Neural crest cell (in vitro differentiated cells): Measurements from ENCODE around the gene TEAD4. TPM values are rescaled to one million over a fixed set of nuclear protein-coding genes. Genes with fewer than 3 reads are reported as not detected.

Source experiments
- DNase-seq: peaks from one replicate; pipeline ENCODE4 v3.0.0; 2021; ENCODE audit warnings: low read depth, mixed read lengths, low spot score
- H3K27ac Mint-ChIP-seq: one replicate; pipeline ENCODE4 v1.8.0; 2021; ENCODE audit warnings: mild to moderate bottlenecking, mixed read lengths; ENCODE audit not compliant: unreplicated experiment
- H3K27me3 Mint-ChIP-seq: 2 replicates; pipeline ENCODE4 v1.8.0; 2021; ENCODE audit warnings: low read depth, mild to moderate bottlenecking, mixed read lengths
- H3K36me3 Mint-ChIP-seq: 2 replicates; pipeline ENCODE4 v1.8.0; 2021; ENCODE audit warnings: low read depth, mild to moderate bottlenecking, mixed read lengths
- H3K4me1 Mint-ChIP-seq: 2 replicates; pipeline ENCODE4 v1.8.0; 2021; ENCODE audit warnings: mixed read lengths
- H3K4me3 Mint-ChIP-seq: one replicate; pipeline ENCODE4 v1.8.0; 2021; ENCODE audit warnings: mild to moderate bottlenecking, mixed read lengths
- H3K9me3 Mint-ChIP-seq: 2 replicates; pipeline ENCODE4 v1.8.0; 2021; ENCODE audit warnings: mixed read lengths
- total RNA-seq: library from RNA; stranded (reverse); gene quantifications from 2 replicates; pipeline ENCODE4 v1.2.1, GENCODE V29; 2021
- TF ChIP-seq, protein P1 (sequence below): fragments of 200-600 bp; sonication (generic); conservative IDR thresholded peaks from 2 replicates; pipeline ENCODE4 v1.5.0; 2021; ENCODE audit warnings: antibody characterized with exemption, mild to moderate bottlenecking

The TEAD4 gene
- total RNA-seq, 1 donor from 2014 or later = 30.9 TPM

- TF ChIP-seq, protein P1, sequence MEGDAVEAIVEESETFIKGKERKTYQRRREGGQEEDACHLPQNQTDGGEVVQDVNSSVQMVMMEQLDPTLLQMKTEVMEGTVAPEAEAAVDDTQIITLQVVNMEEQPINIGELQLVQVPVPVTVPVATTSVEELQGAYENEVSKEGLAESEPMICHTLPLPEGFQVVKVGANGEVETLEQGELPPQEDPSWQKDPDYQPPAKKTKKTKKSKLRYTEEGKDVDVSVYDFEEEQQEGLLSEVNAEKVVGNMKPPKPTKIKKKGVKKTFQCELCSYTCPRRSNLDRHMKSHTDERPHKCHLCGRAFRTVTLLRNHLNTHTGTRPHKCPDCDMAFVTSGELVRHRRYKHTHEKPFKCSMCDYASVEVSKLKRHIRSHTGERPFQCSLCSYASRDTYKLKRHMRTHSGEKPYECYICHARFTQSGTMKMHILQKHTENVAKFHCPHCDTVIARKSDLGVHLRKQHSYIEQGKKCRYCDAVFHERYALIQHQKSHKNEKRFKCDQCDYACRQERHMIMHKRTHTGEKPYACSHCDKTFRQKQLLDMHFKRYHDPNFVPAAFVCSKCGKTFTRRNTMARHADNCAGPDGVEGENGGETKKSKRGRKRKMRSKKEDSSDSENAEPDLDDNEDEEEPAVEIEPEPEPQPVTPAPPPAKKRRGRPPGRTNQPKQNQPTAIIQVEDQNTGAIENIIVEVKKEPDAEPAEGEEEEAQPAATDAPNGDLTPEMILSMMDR = no peak
- peaks cover 20% of the 10 kb centered on the region for H3K4me1 Mint-ChIP-seq
- H3K9me3 Mint-ChIP-seq = no peaks in the 10 kb centered on the region
- H3K27ac Mint-ChIP-seq = no peak overlapping the region
- H3K4me3 Mint-ChIP-seq = no peak overlapping the region
- no peaks in the 10 kb centered on the region for H3K27me3 Mint-ChIP-seq
- DNase-seq = no peak
- H3K36me3 Mint-ChIP-seq = peaks cover 4% of the 10 kb centered on the region
Observed at GRCh38 chr12:3086211-3086610, 127.0 kb downstream of the TEAD4 start.

GRCh38 chr12:3086729-3087323 is 127.6 kb downstream of the TEAD4 start:
- Mint-ChIP-seq H3K4me1 (peaks cover 27% of the 10 kb centered on the region), H3K27me3 (no peaks in the 10 kb centered on the region), H3K9me3 (no peaks in the 10 kb centered on the region), H3K27ac (no peak overlapping the region), H3K4me3 (no peak overlapping the region), H3K36me3 (peaks cover 4% of the 10 kb centered on the region)
- TF ChIP-seq, protein P1 = no peak
- DNase-seq = no peak

- no peak overlapping the region for H3K27ac Mint-ChIP-seq
- no peaks in the 10 kb centered on the region for H3K27me3 Mint-ChIP-seq
- no peaks in the 10 kb centered on the region for H3K9me3 Mint-ChIP-seq
- no peak overlapping the region for H3K4me3 Mint-ChIP-seq
- H3K4me1 Mint-ChIP-seq = peaks cover 29% of the 10 kb centered on the region
- no peak for DNase-seq
- peaks cover 4% of the 10 kb centered on the region for H3K36me3 Mint-ChIP-seq
- TF ChIP-seq, protein P1 = no peak
Observed at GRCh38 chr12:3087758-3088650, 128.8 kb downstream of the TEAD4 start.

DNA sequence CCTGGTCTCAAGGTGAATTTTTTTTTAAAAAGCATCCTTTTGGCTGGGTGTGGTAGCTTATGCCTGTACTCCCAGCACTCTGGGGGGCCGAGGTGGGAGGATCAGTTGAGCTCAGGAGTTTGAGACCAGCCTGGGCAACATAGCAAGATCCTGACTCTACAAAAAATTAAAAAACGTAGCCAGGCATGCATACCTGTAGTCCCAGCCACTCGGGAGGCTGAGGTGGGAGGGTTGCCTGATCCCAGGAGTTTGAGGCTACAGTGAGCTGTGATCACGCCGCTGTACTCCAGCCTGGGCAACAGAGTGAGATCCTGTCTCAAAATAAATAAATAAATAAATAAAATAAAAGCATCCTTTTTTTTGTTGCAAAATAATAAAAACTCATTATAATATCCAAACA is 130.4 kb downstream of the TEAD4 start:
- Mint-ChIP-seq H3K4me3 (no peak overlapping the region), H3K9me3 (no peaks in the 10 kb centered on the region), H3K4me1 (peaks cover 24% of the 10 kb centered on the region), H3K27me3 (no peaks in the 10 kb centered on the region), H3K27ac (no peak overlapping the region), H3K36me3 (peaks cover 3% of the 10 kb centered on the region)
- TF ChIP-seq, protein P1 = no peak
- no peak for DNase-seq

Other genes starting within 250 kb of the TEAD4 start
- gene FKBP4, start 164.4 kb upstream of the TEAD4 start, total RNA-seq = 102 and 113 TPM in 2 replicates
- 38.8 and 43.5 TPM in 2 replicates for gene ITFG2, start 146.7 kb upstream of the TEAD4 start, total RNA-seq
- gene NRIP2, start 124.4 kb upstream of the TEAD4 start, total RNA-seq = not detected in 2 replicates
- gene TEX52, start 102.4 kb upstream of the TEAD4 start, total RNA-seq = 0.25 TPM in 1 of 2 replicates, not detected in the other
- 147 and 149 TPM in 2 replicates for gene FOXM1, start 82.2 kb upstream of the TEAD4 start, total RNA-seq
- gene RHNO1, start 82.2 kb upstream of the TEAD4 start, total RNA-seq = 55.5 and 60.5 TPM in 2 replicates
- 28.8 and 30.2 TPM in 2 replicates for gene TULP3, start 68.5 kb upstream of the TEAD4 start, total RNA-seq
- gene TSPAN9, start 118.0 kb downstream of the TEAD4 start, total RNA-seq = 22.8 and 23.8 TPM in 2 replicates